ENCODE data around the gene ZPBP.

Gene ZPBP

GRCh38 chr7:49937608-49938007 is 155.4 kb downstream of the ZPBP start:
- no peak overlapping the region for H3K4me3 Mint-ChIP-seq
- peaks cover 3% of the 10 kb centered on the region for H3K9me3 Mint-ChIP-seq
- no peaks in the 10 kb centered on the region for H3K4me1 Mint-ChIP-seq (ENCODE audit: low read depth)
- no peak overlapping the region for H3K27ac Mint-ChIP-seq
- H3K36me3 Mint-ChIP-seq (ENCODE audit: low read depth) = no peaks in the 10 kb centered on the region
- no peaks in the 10 kb centered on the region for H3K27me3 Mint-ChIP-seq (ENCODE audit: low read depth)

DNA sequence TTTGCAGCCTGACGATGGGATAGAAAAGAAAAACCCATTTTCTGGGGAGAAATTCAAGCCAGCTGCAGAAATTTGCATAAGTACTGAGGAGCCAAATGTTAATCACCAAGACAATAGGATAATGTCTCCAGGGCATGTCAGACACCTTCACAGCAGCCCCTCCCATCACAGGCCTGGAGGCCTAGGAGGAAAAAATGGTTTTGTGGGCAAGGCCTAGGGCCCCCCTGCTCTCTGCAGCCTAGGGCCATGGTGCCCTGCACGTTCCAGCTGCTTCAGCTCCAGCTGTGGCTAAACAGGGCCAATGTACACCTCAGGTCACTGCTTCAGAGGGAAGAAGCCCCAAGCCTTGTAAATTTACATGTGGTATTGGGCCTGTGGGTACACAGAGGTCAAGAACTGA is 161.4 kb downstream of the ZPBP start:
- Mint-ChIP-seq H3K4me1 (ENCODE audit: low read depth) (no peaks in the 10 kb centered on the region), H3K27ac (no peak overlapping the region), H3K36me3 (ENCODE audit: low read depth) (no peaks in the 10 kb centered on the region), H3K4me3 (no peak overlapping the region), H3K9me3 (peaks cover 15% of the 10 kb centered on the region), H3K27me3 (ENCODE audit: low read depth) (no peaks in the 10 kb centered on the region)

DNA sequence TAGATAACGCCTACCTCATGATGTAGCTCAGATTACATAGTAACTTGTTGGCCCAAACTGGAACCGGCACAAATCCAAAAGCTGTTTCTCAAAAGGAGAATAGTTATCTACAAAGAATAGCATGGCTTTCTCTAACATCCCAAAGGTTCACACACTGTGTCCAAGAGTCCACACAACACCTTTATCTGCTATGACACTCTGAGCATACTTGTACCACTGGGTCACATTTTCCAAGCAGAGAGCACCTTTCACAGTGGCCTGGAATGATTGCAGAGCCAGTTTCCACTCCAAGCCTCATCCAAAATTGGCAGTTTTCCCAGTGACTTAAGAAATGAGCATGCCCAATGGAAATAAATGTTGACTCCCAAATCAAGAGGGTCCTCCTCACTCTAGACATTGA is 164.3 kb downstream of the ZPBP start:
- Mint-ChIP-seq H3K9me3 (peaks cover 15% of the 10 kb centered on the region), H3K27me3 (ENCODE audit: low read depth) (no peaks in the 10 kb centered on the region), H3K36me3 (ENCODE audit: low read depth) (no peaks in the 10 kb centered on the region), H3K27ac (no peak overlapping the region), H3K4me1 (ENCODE audit: low read depth) (no peaks in the 10 kb centered on the region), H3K4me3 (no peak overlapping the region)

GRCh38 chr7:49927631-49928030 is 165.4 kb downstream of the ZPBP start:
- H3K27me3 Mint-ChIP-seq (ENCODE audit: low read depth) = no peaks in the 10 kb centered on the region
- no peak overlapping the region for H3K4me3 Mint-ChIP-seq
- H3K27ac Mint-ChIP-seq = no peak overlapping the region
- H3K36me3 Mint-ChIP-seq (ENCODE audit: low read depth) = no peaks in the 10 kb centered on the region
- H3K9me3 Mint-ChIP-seq = peaks cover 12% of the 10 kb centered on the region
- H3K4me1 Mint-ChIP-seq (ENCODE audit: low read depth) = no peaks in the 10 kb centered on the region

DNA sequence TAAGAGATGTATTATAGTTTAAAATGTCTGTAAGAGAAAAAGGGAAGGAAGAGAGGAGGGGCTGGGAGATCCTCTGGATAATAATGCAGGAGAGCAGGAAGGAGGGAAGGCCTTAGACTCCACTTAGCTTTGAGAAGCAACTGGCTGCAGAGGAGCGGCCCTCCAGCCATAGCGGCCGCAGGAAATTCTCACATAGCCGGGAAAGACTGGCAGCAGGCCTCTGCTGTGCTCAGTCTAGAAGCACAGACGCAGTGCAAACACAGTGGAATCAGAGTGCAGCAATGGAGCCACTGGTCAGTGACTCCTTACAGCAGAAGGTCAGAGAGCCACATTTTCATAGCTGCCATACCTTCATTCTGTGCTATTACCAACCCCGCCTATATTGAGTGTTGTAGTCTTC is 166.3 kb downstream of the ZPBP start:
- Mint-ChIP-seq H3K27ac (no peak overlapping the region), H3K9me3 (peaks cover 11% of the 10 kb centered on the region), H3K36me3 (ENCODE audit: low read depth) (no peaks in the 10 kb centered on the region), H3K4me3 (no peak overlapping the region), H3K4me1 (ENCODE audit: low read depth) (no peaks in the 10 kb centered on the region), H3K27me3 (ENCODE audit: low read depth) (no peaks in the 10 kb centered on the region)

DNA sequence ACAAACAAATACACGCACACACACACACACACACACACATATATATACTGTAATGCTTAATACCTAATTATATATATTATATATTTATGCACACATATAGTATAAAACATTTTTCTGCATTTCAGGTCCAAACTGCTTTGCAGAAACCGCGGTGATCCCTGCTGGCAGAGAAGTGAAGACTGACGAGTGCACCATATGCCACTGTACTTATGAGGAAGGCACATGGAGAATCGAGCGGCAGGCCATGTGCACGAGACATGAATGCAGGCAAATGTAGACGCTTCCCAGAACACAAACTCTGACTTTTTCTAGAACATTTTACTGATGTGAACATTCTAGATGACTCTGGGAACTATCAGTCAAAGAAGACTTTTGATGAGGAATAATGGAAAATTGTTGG is 181.1 kb downstream of the ZPBP start:
- H3K4me1 Mint-ChIP-seq (ENCODE audit: low read depth) = no peaks in the 10 kb centered on the region
- H3K4me3 Mint-ChIP-seq = no peak overlapping the region
- H3K27ac Mint-ChIP-seq = no peak overlapping the region
- no peaks in the 10 kb centered on the region for H3K9me3 Mint-ChIP-seq
- H3K36me3 Mint-ChIP-seq (ENCODE audit: low read depth) = no peaks in the 10 kb centered on the region
- H3K27me3 Mint-ChIP-seq (ENCODE audit: low read depth) = no peaks in the 10 kb centered on the region

DNA sequence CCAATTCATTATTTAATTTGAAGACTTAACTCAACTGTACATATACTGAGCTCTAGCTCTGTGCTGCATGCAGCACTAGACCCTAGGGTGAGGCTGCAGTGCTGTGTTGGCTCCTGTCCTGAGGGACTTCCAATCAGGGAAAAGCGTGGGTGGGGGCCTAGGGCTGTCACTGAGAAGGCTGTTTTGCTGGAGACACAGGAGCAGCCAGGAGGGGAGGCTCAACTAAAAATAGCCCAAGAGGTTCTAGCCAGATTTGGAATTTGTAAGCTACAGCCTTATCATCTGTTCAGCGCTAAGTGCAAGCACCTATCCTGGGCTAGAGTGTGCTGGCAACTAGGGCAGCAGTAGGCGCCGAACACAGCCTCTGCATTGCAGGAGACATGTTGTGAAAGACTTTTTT is 198.5 kb downstream of the ZPBP start:
- Mint-ChIP-seq H3K9me3 (no peaks in the 10 kb centered on the region), H3K4me1 (ENCODE audit: low read depth) (no peaks in the 10 kb centered on the region), H3K27me3 (ENCODE audit: low read depth) (no peaks in the 10 kb centered on the region), H3K27ac (no peak overlapping the region), H3K36me3 (ENCODE audit: low read depth) (no peaks in the 10 kb centered on the region), H3K4me3 (no peak overlapping the region)

DNA sequence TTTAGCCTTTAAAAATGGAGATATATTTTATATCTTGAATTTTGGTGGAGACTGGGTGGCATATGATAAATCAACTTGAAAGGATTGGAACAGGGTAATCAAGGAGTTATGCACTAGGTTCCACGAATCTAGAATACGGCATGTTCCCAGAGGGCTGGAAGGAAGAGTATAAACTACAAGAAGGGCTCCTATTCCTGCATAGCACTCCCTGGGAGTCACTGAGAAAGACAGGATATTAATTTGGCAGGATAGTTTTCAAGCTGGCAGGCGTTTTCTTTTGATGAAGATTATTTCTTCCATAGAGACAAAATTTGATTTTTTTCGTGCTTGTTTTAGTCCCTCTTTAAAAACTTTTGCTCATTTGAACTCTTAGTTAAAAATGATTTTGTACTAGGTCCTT is 199.9 kb downstream of the ZPBP start:
- H3K36me3 Mint-ChIP-seq (ENCODE audit: low read depth) = no peaks in the 10 kb centered on the region
- H3K27ac Mint-ChIP-seq = no peak overlapping the region
- H3K4me3 Mint-ChIP-seq = no peak overlapping the region
- H3K27me3 Mint-ChIP-seq (ENCODE audit: low read depth) = no peaks in the 10 kb centered on the region
- H3K9me3 Mint-ChIP-seq = no peaks in the 10 kb centered on the region
- no peaks in the 10 kb centered on the region for H3K4me1 Mint-ChIP-seq (ENCODE audit: low read depth)

DNA sequence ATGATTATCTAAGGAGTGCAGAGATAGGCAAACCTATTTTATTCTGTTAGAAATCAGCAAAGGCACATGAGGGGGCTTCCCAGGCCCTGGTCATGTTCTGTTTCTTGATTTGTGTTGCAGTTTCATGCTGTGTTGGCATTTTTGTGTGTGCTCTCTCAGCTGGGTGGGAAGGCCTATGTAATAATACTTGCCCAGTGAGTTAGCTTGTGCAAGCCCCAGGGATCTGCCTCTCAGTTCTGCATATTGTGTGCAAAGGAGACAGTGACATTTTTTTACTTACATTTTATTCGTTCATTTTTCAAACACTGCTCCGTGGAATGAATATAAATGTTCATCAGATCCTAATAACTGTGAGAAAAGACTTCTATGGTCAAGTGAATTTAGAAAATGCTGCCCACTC is 200.6 kb downstream of the ZPBP start:
- H3K27ac Mint-ChIP-seq = no peak overlapping the region
- H3K36me3 Mint-ChIP-seq (ENCODE audit: low read depth) = no peaks in the 10 kb centered on the region
- H3K4me3 Mint-ChIP-seq = no peak overlapping the region
- H3K4me1 Mint-ChIP-seq (ENCODE audit: low read depth) = no peaks in the 10 kb centered on the region
- no peaks in the 10 kb centered on the region for H3K27me3 Mint-ChIP-seq (ENCODE audit: low read depth)
- H3K9me3 Mint-ChIP-seq = no peaks in the 10 kb centered on the region
